ENCODE data around the gene FAM13A. TPM values are rescaled to one million over a fixed set of nuclear protein-coding genes. Genes with fewer than 3 reads are reported as not detected.

FAM13A gene
- total and polyA plus RNA-seq, 2 of the 8 experiments (the other 6 are each of a cell fraction or from before 2014, with no cell fraction given), result 7.1 to 16.5 TPM

- H3K23me2 ChIP-seq (ENCODE audit: low read depth, low read length), result no peaks in the 10 kb centered on the region
- H3K79me1 ChIP-seq (ENCODE audit: low read depth, low read length), result no peaks in the 10 kb centered on the region
- H3K4me2 ChIP-seq (ENCODE audit: insufficient read depth in 1 of 2, low read depth in 2 of 2, low read length in 2 of 2), result no peak overlapping the region
- ChIA-PET CTCF (ENCODE audit: partially characterized antibody) (interaction anchor here (0.6 to 4.2 kb wide), 25 partner anchors 10 to 452 kb away, joined by 3 to 32 read pairs (median 4); no protein-coding TSS in a partner anchor), POLR2A (ENCODE audit: partially characterized antibody) (interaction anchor here (0.6 to 1.7 kb wide), 3 partner anchors 8 to 182 kb away, joined by 3 to 5 read pairs (median 3); partner anchors contain the start of genes NAP1L5 and PYURF)
- no peak overlapping the region for H2BK12ac ChIP-seq (ENCODE audit: low read depth, low read length)
- no peak overlapping the region for H3K56ac ChIP-seq (replicated peaks; ENCODE audit: insufficient read length, low read depth, low read length)
- H3K23ac ChIP-seq (ENCODE audit: insufficient read length), result no peak overlapping the region
- H2AFZ ChIP-seq (ENCODE audit: low read length), result no peak overlapping the region
- H2BK15ac ChIP-seq (ENCODE audit: low read length), result no peak overlapping the region
- H4K8ac ChIP-seq (ENCODE audit: extremely low read depth, insufficient read depth, low read length), result no peak overlapping the region
- no peak overlapping the region for H2AK5ac ChIP-seq (ENCODE audit: low read depth, low read length)
- H3K18ac ChIP-seq (ENCODE audit: extremely low read depth, low read length), result no peak overlapping the region
- H3K14ac ChIP-seq (ENCODE audit: insufficient read length), result no peak overlapping the region
- no peaks in the 10 kb centered on the region for H3K79me2 ChIP-seq (ENCODE audit: control insufficient read depth in 1 of 2, insufficient read depth in 2 of 2, low read length in 2 of 2)
- H4K5ac ChIP-seq (ENCODE audit: insufficient read length, low read depth, low read length), result no peak overlapping the region
- TF ChIP-seq BCL11A (IDR thresholded peaks at IDR 0.05; ENCODE audit: low read depth in 2 of 2, low read length in 2 of 2) (no peak), SIX5 (IDR thresholded peaks at IDR 0.05; ENCODE audit: low read depth, low read length) (no peak), BACH1 (IDR thresholded peaks at IDR 0.05; ENCODE audit: low read length) (no peak), CREB1 (IDR thresholded peaks at IDR 0.05) (no peak), CBX8 (IDR thresholded peaks at IDR 0.05; ENCODE audit: borderline replicate concordance, low read depth, low read length) (no peak), CEBPB (IDR thresholded peaks at IDR 0.05; ENCODE audit: low read depth, low read length) (no peak)
- H3K4me3 ChIP-seq (ENCODE audit: extremely low read depth in 1 of 4, insufficient read depth in 2 of 4, low read depth in 3 of 4, low read length in 4 of 4), result no peak overlapping the region
- H3K27me3 ChIP-seq (replicated peaks in 1 of 4; ENCODE audit: control insufficient read depth in 3 of 4, extremely low read depth in 1 of 4, insufficient read depth in 3 of 4, low read length in 3 of 4), result no peaks in the 10 kb centered on the region
- no peaks in the 10 kb centered on the region for H3K36me3 ChIP-seq (ENCODE audit: control insufficient read depth in 2 of 4, insufficient read depth in 4 of 4, low read length in 3 of 4)
- H2BK120ac ChIP-seq (replicated peaks; ENCODE audit: low read depth, low read length), result no peak overlapping the region
- H4K91ac ChIP-seq (replicated peaks; ENCODE audit: insufficient read length, low read length), result no peak overlapping the region
- WGBS, 2 experiments (ENCODE audit: extremely low coverage in 1 of 2, insufficient coverage in 1 of 2, insufficient read length in 1 of 2, insufficient replicate concordance in 2 of 2, low coverage in 1 of 2, low lambda C conversion rate in 2 of 2, missing lambda C conversion rate in 1 of 2), result 92% methylated on average over 3 of the region's 3 CpGs; no CpG with 5 or more reads in 1 of the 2 experiments
- no peak overlapping the region for H3K27ac ChIP-seq (ENCODE audit: low read depth, low read length)
- no peak overlapping the region for H3K9ac ChIP-seq (replicated peaks in 1 of 4; ENCODE audit: extremely low read depth in 1 of 4, low read depth in 3 of 4, low read length in 3 of 4)
- DNase-seq (ENCODE audit: low read depth in 1 of 2, low spot score in 2 of 2) (no peak), FAIRE-seq (no peak)
- H4K20me1 ChIP-seq (replicated peaks in 1 of 2; ENCODE audit: control insufficient read depth in 1 of 2, insufficient read depth in 2 of 2, low read length in 2 of 2), result no peaks in the 10 kb centered on the region
- H2BK5ac ChIP-seq (ENCODE audit: low read depth, low read length), result no peak overlapping the region
- H3K9me3 ChIP-seq (ENCODE audit: insufficient read depth in 2 of 2, low read depth in 1 of 2, low read length in 1 of 2), result no peaks in the 10 kb centered on the region
- no peak overlapping the region for H2BK20ac ChIP-seq (ENCODE audit: low read length)
- H3K4ac ChIP-seq (replicated peaks; ENCODE audit: insufficient read length, low read depth, low read length), result no peak overlapping the region
- H3K4me1 ChIP-seq (replicated peaks in 1 of 4; ENCODE audit: control insufficient read depth in 3 of 4, insufficient read depth in 4 of 4, low read length in 3 of 4), result no peaks in the 10 kb centered on the region; a peak in 1 of 7 replicates
Measured at GRCh38 chr4:88705805-88706492, 351.0 kb downstream of the FAM13A start.

Data from H1 (cell line).